ENCODE measurements around the gene KLK11. TPM values are rescaled to one million over a fixed set of nuclear protein-coding genes. Genes with fewer than 3 reads are reported as not detected.

KLK11 gene
- total and polyA plus RNA-seq, 4 donors = 0.07 to 0.25 TPM; not detected in 2

GRCh38 chr19:51031220-51031879 lies 4.9 kb upstream of the KLK11 start (continued):
- TF ChIP-seq ATF3 (IDR thresholded peaks at IDR 0.05) = no peak
- no peak for TF ChIP-seq EGR1 (IDR thresholded peaks at IDR 0.05; ENCODE audit: low read depth in 2 of 2)
- TF ChIP-seq MAX (IDR thresholded peaks at IDR 0.05) = no peak
- no peak for TF ChIP-seq JUND (IDR thresholded peaks at IDR 0.05)
- no peak for TF ChIP-seq CTCF (IDR thresholded peaks at IDR 0.05; ENCODE audit: low read depth, low read length, missing input control)

GRCh38 chr19:51030631-51031030 lies 4.2 kb upstream of the KLK11 start:
- 82% methylated on average over 13 of the region's 13 CpGs for WGBS
- DNase-seq (ENCODE audit: low spot score) = no peak

More at GRCh38 chr19:51030631-51031030, 4.2 kb upstream of the KLK11 start:
- Histone ChIP-seq H3K9me3 (ENCODE audit: control insufficient read depth in 4 of 4, low read length in 3 of 4) (peaks cover 0 to 3% (median 0%) of the 10 kb centered on the region in 4 donors), H3K27me3 (ENCODE audit: control insufficient read depth in 4 of 4, insufficient read depth in 4 of 4, low read length in 3 of 4) (peaks cover 0 to 4% (median 0%) of the 10 kb centered on the region in 4 donors), H3K4me3 (ENCODE audit: low read depth in 1 of 3, low read length in 3 of 3) (no peak overlapping the region), H3K36me3 (ENCODE audit: control insufficient read depth in 4 of 4, insufficient read depth in 3 of 4, low read depth in 1 of 4, low read length in 3 of 4) (no peaks in the 10 kb centered on the region), H3K27ac (ENCODE audit: low read depth in 1 of 2, low read length in 2 of 2) (no peak overlapping the region), H3K9ac (ENCODE audit: low read depth in 1 of 2, low read length in 2 of 2) (no peak overlapping the region), H3K4me1 (ENCODE audit: control insufficient read depth in 4 of 4, insufficient read depth in 4 of 4, low read length in 3 of 4) (no peaks in the 10 kb centered on the region)
- no peak for TF ChIP-seq SP1 (IDR thresholded peaks at IDR 0.05)
- no peak for TF ChIP-seq JUND (IDR thresholded peaks at IDR 0.05)
- TF ChIP-seq RXRA (IDR thresholded peaks at IDR 0.05) = no peak
- TF ChIP-seq EGR1 (IDR thresholded peaks at IDR 0.05; ENCODE audit: low read depth in 2 of 2) = no peak
- TF ChIP-seq CTCF (IDR thresholded peaks at IDR 0.05; ENCODE audit: low read depth, low read length, missing input control) = no peak
- no peak for TF ChIP-seq ZBTB33 (IDR thresholded peaks at IDR 0.05)

Measured in liver (tissue), 9 donors.